H1 (cell line): ENCODE results near the gene DENND1A. TPM values are rescaled to one million over a fixed set of nuclear protein-coding genes. Genes with fewer than 3 reads are reported as not detected.

ENCODE experiments used
- CTCF ChIA-PET: fragments of 300-600 bp; sonication (Branson Sonifier 250); formaldehyde crosslinking; loops from one replicate; lab custom pipeline; 2021; ENCODE audit not compliant: partially characterized antibody; lab: Charles Lee
- POLR2A ChIA-PET: fragments of 300-600 bp; sonication (Branson Sonifier 250); formaldehyde crosslinking; loops from one replicate; lab custom pipeline; 2021; ENCODE audit warnings: inconsistent platforms; ENCODE audit not compliant: partially characterized antibody; lab: Charles Lee
- DNase-seq, 2 experiments: peaks; one replicate each; pipeline versions ENCODE4 v3.0.0 to v3.0.0-alpha.2; 2010 to 2022; ENCODE audit warnings: low spot score in 2 of 2, low read depth in 1 of 2, mixed read lengths in 1 of 2
- FAIRE-seq: peaks from 2 replicates; lab custom pipeline; 2011; peaks lifted over from hg19 to GRCh38; lab: Jason Lieb, UNC
- H2AFZ ChIP-seq: 2 replicates; pipeline ENCODE4 v1.8.1; 2012; ENCODE audit warnings: low read length, inconsistent platforms
- H2AK5ac ChIP-seq: 2 replicates; pipeline ENCODE4 v1.6.1; 2013; ENCODE audit warnings: low read depth, low read length
- H2BK120ac ChIP-seq: replicated peaks from 2 replicates; pipeline ENCODE3; 2013; ENCODE audit warnings: low read depth, low read length, inconsistent platforms
- H2BK12ac ChIP-seq: 2 replicates; pipeline ENCODE4 v1.6.1; 2013; ENCODE audit warnings: low read depth, low read length
- H2BK15ac ChIP-seq: 2 replicates; pipeline ENCODE4 v1.6.1; 2013; ENCODE audit warnings: low read length
- H2BK20ac ChIP-seq: 2 replicates; pipeline ENCODE4 v1.6.1; 2013; ENCODE audit warnings: low read length
- H2BK5ac ChIP-seq: 2 replicates; pipeline ENCODE4 v1.6.1; 2013; ENCODE audit warnings: low read depth, low read length
- H3K14ac ChIP-seq: 2 replicates; pipeline ENCODE4 v1.6.1; 2013; ENCODE audit warnings: inconsistent platforms; ENCODE audit not compliant: insufficient read length
- H3K18ac ChIP-seq: 2 replicates; pipeline ENCODE4 v1.6.1; 2013; ENCODE audit warnings: low read length; ENCODE audit errors: extremely low read depth
- H3K23ac ChIP-seq: 2 replicates; pipeline ENCODE4 v1.6.1; 2013; ENCODE audit warnings: inconsistent platforms; ENCODE audit not compliant: insufficient read length
- H3K23me2 ChIP-seq: 2 replicates; pipeline ENCODE4 v1.6.1; 2013; ENCODE audit warnings: low read depth, low read length
- H3K27ac ChIP-seq: 2 replicates; pipeline ENCODE4 v1.6.1; 2011; ENCODE audit warnings: low read depth, low read length, inconsistent platforms
- H3K27me3 ChIP-seq, 4 experiments: replicated peaks in 1 of 4; 1 replicate in 1 of 4; 2 replicates in 3 of 4; pipeline versions ENCODE4 v1.6.1 to v1.8.1; 2011 to 2013; ENCODE audit warnings: low read length in 3 of 4, mild to moderate bottlenecking in 3 of 4, inconsistent platforms in 2 of 4, mixed read lengths in 2 of 4, moderate library complexity in 1 of 4; ENCODE audit not compliant: control insufficient read depth in 3 of 4, insufficient read depth in 3 of 4; ENCODE audit errors: extremely low read depth in 1 of 4
- H3K36me3 ChIP-seq, 4 experiments: 2 replicates each; pipeline versions ENCODE4 v1.6.1 to v1.8.1; 2011 to 2013; ENCODE audit warnings: mild to moderate bottlenecking in 4 of 4, low read length in 3 of 4, moderate library complexity in 2 of 4, control low read depth in 1 of 4, inconsistent platforms in 1 of 4; ENCODE audit not compliant: insufficient read depth in 4 of 4, control insufficient read depth in 2 of 4
- H3K4ac ChIP-seq: replicated peaks from 2 replicates; pipeline ENCODE3; 2013; ENCODE audit warnings: low read length, low read depth, mixed read lengths, inconsistent platforms; ENCODE audit not compliant: insufficient read length
- H3K4me1 ChIP-seq, 4 experiments: replicated peaks in 1 of 4; 1 replicate in 1 of 4; 2 replicates in 3 of 4; pipeline versions ENCODE4 v1.6.1 to v1.8.1; 2011 to 2013; ENCODE audit warnings: low read length in 3 of 4, inconsistent platforms in 2 of 4, mixed read lengths in 1 of 4; ENCODE audit not compliant: insufficient read depth in 4 of 4, control insufficient read depth in 3 of 4
- H3K4me2 ChIP-seq, 2 experiments: 2 replicates each; pipeline versions ENCODE4 v1.6.1 to v1.8.1; 2011 to 2013; ENCODE audit warnings: low read depth in 2 of 2, low read length in 2 of 2, control low read depth in 1 of 2, inconsistent platforms in 1 of 2, mild to moderate bottlenecking in 1 of 2; ENCODE audit not compliant: insufficient read depth in 1 of 2
- H3K4me3 ChIP-seq, 4 experiments: fragments of 200-600, 300-600 bp in 1 of 4; sonication (generic), shearing (Covaris generic), sonication (Bioruptor Twin) in 1 of 4; 2 replicates each; pipeline versions ENCODE4 v1.5.1 to v1.8.1; 2011 to 2016; ENCODE audit warnings: low read length in 4 of 4, low read depth in 3 of 4, control low read depth in 2 of 4, inconsistent platforms in 2 of 4, mild to moderate bottlenecking in 2 of 4, mixed read lengths in 1 of 4, moderate library complexity in 1 of 4; ENCODE audit not compliant: insufficient read depth in 2 of 4; ENCODE audit errors: extremely low read depth in 1 of 4
- H3K56ac ChIP-seq: replicated peaks from 2 replicates; pipeline ENCODE3; 2013; ENCODE audit warnings: low read depth, mild to moderate bottlenecking, mixed read lengths, low read length, inconsistent platforms; ENCODE audit not compliant: insufficient read length
- H3K79me1 ChIP-seq: 2 replicates; pipeline ENCODE4 v1.6.1; 2013; ENCODE audit warnings: low read depth, low read length, control low read depth
- H3K79me2 ChIP-seq, 2 experiments: 2 replicates each; pipeline versions ENCODE4 v1.6.1 to v1.8.1; 2012 to 2013; ENCODE audit warnings: low read length in 2 of 2, mild to moderate bottlenecking in 2 of 2, inconsistent platforms in 1 of 2; ENCODE audit not compliant: insufficient read depth in 2 of 2, control insufficient read depth in 1 of 2
- H3K9ac ChIP-seq, 4 experiments: replicated peaks in 1 of 4; 1 replicate in 1 of 4; 2 replicates in 3 of 4; pipeline versions ENCODE4 v1.6.1 to v1.8.1; 2011 to 2013; ENCODE audit warnings: low read depth in 3 of 4, low read length in 3 of 4, control low read depth in 2 of 4, mild to moderate bottlenecking in 2 of 4, moderate library complexity in 2 of 4, inconsistent platforms in 1 of 4; ENCODE audit errors: extremely low read depth in 1 of 4
- H3K9me3 ChIP-seq, 2 experiments: 2 replicates each; pipeline versions ENCODE4 v1.6.1 to v1.8.1; 2012 to 2013; ENCODE audit warnings: mild to moderate bottlenecking in 2 of 2, moderate library complexity in 2 of 2, control low read depth in 1 of 2, inconsistent platforms in 1 of 2, low read depth in 1 of 2, low read length in 1 of 2, mixed read lengths in 1 of 2; ENCODE audit not compliant: insufficient read depth in 2 of 2
- H4K20me1 ChIP-seq, 2 experiments: replicated peaks in 1 of 2; 2 replicates each; pipeline versions ENCODE3 to v1.8.1; 2011 to 2013; ENCODE audit warnings: inconsistent platforms in 2 of 2, low read length in 2 of 2, mild to moderate bottlenecking in 1 of 2; ENCODE audit not compliant: insufficient read depth in 2 of 2, control insufficient read depth in 1 of 2
- H4K5ac ChIP-seq: 2 replicates; pipeline ENCODE4 v1.6.1; 2013; ENCODE audit warnings: low read length, low read depth, mixed read lengths, inconsistent platforms; ENCODE audit not compliant: insufficient read length
- H4K8ac ChIP-seq: 2 replicates; pipeline ENCODE4 v1.8.0; 2013; ENCODE audit warnings: mild to moderate bottlenecking, moderate library complexity, low read length, inconsistent platforms; ENCODE audit not compliant: insufficient read depth; ENCODE audit errors: extremely low read depth
- H4K91ac ChIP-seq: replicated peaks from 2 replicates; pipeline ENCODE3; 2013; ENCODE audit warnings: low read length, mixed read lengths, inconsistent platforms; ENCODE audit not compliant: insufficient read length
- E2F6 ChIP-seq: IDR thresholded peaks from 2 replicates; pipeline ENCODE4 v1.6.1; 2012; ENCODE audit warnings: inconsistent platforms
- GTF2F1 ChIP-seq: IDR thresholded peaks from 2 replicates; pipeline ENCODE4 v1.6.1; 2012; ENCODE audit warnings: low read depth, low read length, improper control_type of control experiment, borderline replicate concordance
- HDAC6 ChIP-seq: IDR thresholded peaks from one replicate; pipeline ENCODE4 v1.7.1; 2012; ENCODE audit warnings: low read depth, mild to moderate bottlenecking, inconsistent platforms, low read length, moderate library complexity
- JUND ChIP-seq: IDR thresholded peaks from 2 replicates; pipeline ENCODE4 v1.6.1; 2011; ENCODE audit warnings: mild to moderate bottlenecking, improper control_type of control experiment, low read length
- PHF8 ChIP-seq: fragments of 200-600 bp; sonication (generic); conservative IDR thresholded peaks from 2 replicates; pipeline ENCODE4 v1.7.1; 2012; ENCODE audit warnings: low read depth, mild to moderate bottlenecking, inconsistent platforms, low read length, moderate library complexity
- RBBP5 ChIP-seq: IDR thresholded peaks from 2 replicates; pipeline ENCODE4 v1.7.1; 2012; ENCODE audit warnings: low read depth, mild to moderate bottlenecking, inconsistent platforms, low read length, moderate library complexity, borderline replicate concordance
- SIRT6 ChIP-seq: IDR thresholded peaks from one replicate; pipeline ENCODE4 v1.7.1; 2012; ENCODE audit warnings: low read length, inconsistent platforms
- SRF ChIP-seq: IDR thresholded peaks from 2 replicates; pipeline ENCODE4 v1.6.1; 2011; ENCODE audit warnings: mild to moderate bottlenecking, low read depth, low read length, moderate library complexity
- TEAD4 ChIP-seq: IDR thresholded peaks from 2 replicates; pipeline ENCODE4 v1.6.1; 2012; ENCODE audit warnings: low read depth, low read length, inconsistent platforms, mixed read lengths
- WGBS, 2 experiments: shearing (Covaris generic) in 1 of 2; methylation state at CpG; one replicate each; pipeline versions ENCODE4 v1.1.6 to v1.1.7; 2013 to 2015; ENCODE audit warnings: low lambda C conversion rate in 2 of 2, mixed read lengths in 2 of 2, inconsistent platforms in 1 of 2, low coverage in 1 of 2, missing lambda C conversion rate in 1 of 2; ENCODE audit not compliant: insufficient replicate concordance in 2 of 2, insufficient coverage in 1 of 2, insufficient read length in 1 of 2; ENCODE audit errors: extremely low coverage in 1 of 2, missing lambda C conversion rate in 1 of 2; 5-methylcytosine and 5-hydroxymethylcytosine counted together
- polyA plus RNA-seq, 7 experiments: library from polyadenylated mRNA; depleted of rRNA in 3 of 7; stranded (reverse) in 5 of 7; unstranded in 2 of 7; fragments of >200 nt in 5 of 7; fragments of 200-250 nt in 2 of 7; gene quantifications; 1 replicate in 5 of 7; 2 replicates in 1 of 7; 4 replicates in 1 of 7; pipeline versions ENCODE4 v1.2.1 to v1.2.3, GENCODE V29; 2011 to 2013; ENCODE audit warnings: missing spikeins in 2 of 7, mixed read lengths in 2 of 7
- total RNA-seq: library from RNA; stranded (reverse); fragmentation: NEBNext Ultra II Directional; extraction: Animal tissue kit (Norgen Biotek cat#: 25700); gene quantifications from 2 replicates; pipeline ENCODE4 v1.2.1, GENCODE V29; 2021

The DENND1A gene
- total and polyA plus RNA-seq, 2 of the 8 experiments (the other 6 are each of a cell fraction or from before 2014, with no cell fraction given) = 24.1 to 26.4 TPM

GRCh38 chr9:123753016-123753415, 176.9 kb downstream of the DENND1A start:
- H4K20me1 ChIP-seq = peaks cover 0 to 3% of the 10 kb centered on the region in 2 experiments
- CTCF ChIA-PET = interaction anchor here (1.3 kb wide), 1 partner anchor 13 kb away, joined by 3 read pairs; no protein-coding TSS in a partner anchor
- H2BK5ac ChIP-seq = no peak overlapping the region

More at GRCh38 chr9:123753016-123753415, 176.9 kb downstream of the DENND1A start:
- Histone ChIP-seq H4K5ac (no peak overlapping the region), H3K79me1 (no peaks in the 10 kb centered on the region; the same call in 1 of the 2 replicates), H4K91ac (no peak overlapping the region), H3K14ac (no peak overlapping the region), H2AFZ (no peak overlapping the region), H2BK12ac (no peak overlapping the region), H3K23ac (no peak overlapping the region), H2BK120ac (no peak overlapping the region), H3K4me3 (no peak overlapping the region), H2AK5ac (no peak overlapping the region), H3K27ac (no peak overlapping the region), H2BK15ac (no peak overlapping the region), H3K4ac (no peak overlapping the region), H3K9me3 (no peaks in the 10 kb centered on the region), H3K79me2 (no peaks in the 10 kb centered on the region; a peak in 1 of 4 replicates), H3K9ac (no peak overlapping the region), H3K56ac (no peak overlapping the region), H3K4me1 (peaks cover 2 to 10% (median 6%) of the 10 kb centered on the region in 4 experiments; a peak in 6 of 7 replicates), H3K4me2 (no peak overlapping the region), H2BK20ac (no peak overlapping the region), H4K8ac (no peak overlapping the region), H3K18ac (no peak overlapping the region), H3K23me2 (no peaks in the 10 kb centered on the region), H3K36me3 (no peaks in the 10 kb centered on the region), H3K27me3 (no peaks in the 10 kb centered on the region)
- DNase-seq = no peak
- TF ChIP-seq TEAD4 = no peak
- no peak for TF ChIP-seq E2F6
- TF ChIP-seq RBBP5 = no peak
- no peak for TF ChIP-seq SRF
- TF ChIP-seq JUND = no peak
- no peak for TF ChIP-seq GTF2F1
- TF ChIP-seq HDAC6 = no peak
- no peak for TF ChIP-seq SIRT6
- TF ChIP-seq PHF8 = no peak
- FAIRE-seq = no peak
- POLR2A ChIA-PET = no interaction called here
- WGBS, 2 experiments = 100% methylated on average over 1 of the region's 1 CpG; no CpG with 5 or more reads in 1 of the 2 experiments
